Parathyroid adenoma (tissue), 2 donors: Measurements from ENCODE around the gene PAGR1.
A peak's percentile ranks its signal among the peaks of the same experiment; 100 is the strongest.

Source experiments
- H2AFZ ChIP-seq: fragments of 300-600 bp; sonication (generic); one replicate; pipeline ENCODE4 v1.7.0; 2017; ENCODE audit warnings: antibody characterized with exemption, mild to moderate bottlenecking
- H3K27ac ChIP-seq: fragments of 300-600 bp; sonication (generic); one replicate; pipeline ENCODE4 v1.7.0; 2017
- H3K27me3 ChIP-seq: fragments of 300-600 bp; sonication (generic); one replicate; pipeline ENCODE4 v1.7.0; 2017; ENCODE audit warnings: low read length; ENCODE audit not compliant: control insufficient read depth, insufficient read depth
- H3K36me3 ChIP-seq: fragments of 300-600 bp; sonication (generic); one replicate; pipeline ENCODE4 v1.7.0; 2017; ENCODE audit warnings: low read length; ENCODE audit not compliant: control insufficient read depth, insufficient read depth
- H3K4me1 ChIP-seq: fragments of 300-600 bp; sonication (generic); one replicate; pipeline ENCODE4 v1.7.0; 2017; ENCODE audit warnings: control low read depth
- H3K4me2 ChIP-seq: fragments of 300-600 bp; sonication (generic); one replicate; pipeline ENCODE4 v1.7.0; 2017; ENCODE audit warnings: low read length
- H3K4me3 ChIP-seq: fragments of 300-600 bp; sonication (generic); one replicate; pipeline ENCODE4 v1.7.0; 2017; ENCODE audit warnings: low read depth, low read length
- H3K79me2 ChIP-seq: fragments of 300-600 bp; sonication (generic); one replicate; pipeline ENCODE4 v1.7.0; 2017; ENCODE audit warnings: control low read depth
- H3K9ac ChIP-seq: fragments of 300-600 bp; sonication (generic); one replicate; pipeline ENCODE4 v1.7.0; 2017; ENCODE audit warnings: mild to moderate bottlenecking
- H3K9me3 ChIP-seq: fragments of 300-600 bp; sonication (generic); one replicate; pipeline ENCODE4 v1.7.0; 2017; ENCODE audit warnings: low read length; ENCODE audit not compliant: control insufficient read depth
- TF ChIP-seq, protein P1 (sequence below): fragments of 300-600 bp; sonication (generic); IDR thresholded peaks from one replicate; pipeline ENCODE4 v1.7.0; 2017; ENCODE audit warnings: antibody characterized with exemption, mild to moderate bottlenecking
- donor health status: primary hyperparathyroidism.

Gene PAGR1

GRCh38 chr16:29794231-29794710 is 21.7 kb upstream of the PAGR1 start:
- Histone ChIP-seq H3K4me2 (no peak overlapping the region), H3K36me3 (no peaks in the 10 kb centered on the region), H3K27me3 (no peaks in the 10 kb centered on the region), H3K9ac (no peak overlapping the region), H3K4me1 (peaks cover 19% of the 10 kb centered on the region), H2AFZ (no peak overlapping the region), H3K79me2 (peaks cover 44% of the 10 kb centered on the region), H3K9me3 (no peaks in the 10 kb centered on the region), H3K4me3 (no peak overlapping the region), H3K27ac (no peak overlapping the region)
- TF ChIP-seq, protein P1, sequence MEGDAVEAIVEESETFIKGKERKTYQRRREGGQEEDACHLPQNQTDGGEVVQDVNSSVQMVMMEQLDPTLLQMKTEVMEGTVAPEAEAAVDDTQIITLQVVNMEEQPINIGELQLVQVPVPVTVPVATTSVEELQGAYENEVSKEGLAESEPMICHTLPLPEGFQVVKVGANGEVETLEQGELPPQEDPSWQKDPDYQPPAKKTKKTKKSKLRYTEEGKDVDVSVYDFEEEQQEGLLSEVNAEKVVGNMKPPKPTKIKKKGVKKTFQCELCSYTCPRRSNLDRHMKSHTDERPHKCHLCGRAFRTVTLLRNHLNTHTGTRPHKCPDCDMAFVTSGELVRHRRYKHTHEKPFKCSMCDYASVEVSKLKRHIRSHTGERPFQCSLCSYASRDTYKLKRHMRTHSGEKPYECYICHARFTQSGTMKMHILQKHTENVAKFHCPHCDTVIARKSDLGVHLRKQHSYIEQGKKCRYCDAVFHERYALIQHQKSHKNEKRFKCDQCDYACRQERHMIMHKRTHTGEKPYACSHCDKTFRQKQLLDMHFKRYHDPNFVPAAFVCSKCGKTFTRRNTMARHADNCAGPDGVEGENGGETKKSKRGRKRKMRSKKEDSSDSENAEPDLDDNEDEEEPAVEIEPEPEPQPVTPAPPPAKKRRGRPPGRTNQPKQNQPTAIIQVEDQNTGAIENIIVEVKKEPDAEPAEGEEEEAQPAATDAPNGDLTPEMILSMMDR, result no peak

- no peak overlapping the region for H3K27ac ChIP-seq
- no peaks in the 10 kb centered on the region for H3K9me3 ChIP-seq
- no peaks in the 10 kb centered on the region for H3K79me2 ChIP-seq
- TF ChIP-seq, protein P1, result no peak
- H3K36me3 ChIP-seq, result no peaks in the 10 kb centered on the region
- no peak overlapping the region for H2AFZ ChIP-seq
- no peaks in the 10 kb centered on the region for H3K27me3 ChIP-seq
- H3K4me1 ChIP-seq, result peaks cover 10% of the 10 kb centered on the region
- H3K4me2 ChIP-seq, result no peak overlapping the region
- no peak overlapping the region for H3K9ac ChIP-seq
- H3K4me3 ChIP-seq, result no peak overlapping the region
Observed at GRCh38 chr16:29802416-29802935, 13.5 kb upstream of the PAGR1 start.

- H3K4me3 ChIP-seq, result peak overlapping the region; percentile 97
Observed at GRCh38 chr16:29804020-29804419, 11.9 kb upstream of the PAGR1 start.

GRCh38 chr16:29804455-29805231 is 11.3 kb upstream of the PAGR1 start:
- H3K4me3 ChIP-seq, result peak overlapping the region; percentile 97
- H3K4me2 ChIP-seq, result peak overlapping the region; percentile 96
- peaks cover 16% of the 10 kb centered on the region for H3K4me1 ChIP-seq
- peak overlapping the region; percentile 10 for H3K9ac ChIP-seq
- H2AFZ ChIP-seq, result peak overlapping the region; percentile 78
- no peaks in the 10 kb centered on the region for H3K9me3 ChIP-seq
- H3K27me3 ChIP-seq, result no peaks in the 10 kb centered on the region
- peak overlapping the region; percentile 84 for H3K27ac ChIP-seq
- no peaks in the 10 kb centered on the region for H3K36me3 ChIP-seq
- TF ChIP-seq, protein P1, result no peak
- no peaks in the 10 kb centered on the region for H3K79me2 ChIP-seq

More at GRCh38 chr16:29804020-29804419, 11.9 kb upstream of the PAGR1 start:
- H3K79me2 ChIP-seq, result no peaks in the 10 kb centered on the region
- TF ChIP-seq, protein P1, result no peak
- no peaks in the 10 kb centered on the region for H3K27me3 ChIP-seq
- H3K36me3 ChIP-seq, result no peaks in the 10 kb centered on the region
- no peak overlapping the region for H2AFZ ChIP-seq
- H3K4me2 ChIP-seq, result peak overlapping the region; percentile 96
- H3K9ac ChIP-seq, result no peak overlapping the region
- no peaks in the 10 kb centered on the region for H3K9me3 ChIP-seq
- peak overlapping the region; percentile 84 for H3K27ac ChIP-seq
- H3K4me1 ChIP-seq, result peaks cover 16% of the 10 kb centered on the region
